ENCODE measurements around the gene CAVIN2.
"Not testable (repeated sequence)": the region's sequence is repeated elsewhere in the genome, so short reads cannot be mapped to it uniquely, and the experiment has no call there.

The CAVIN2 gene

GRCh38 chr2:191800874-191801273 is 46.0 kb downstream of the CAVIN2 start:
- DNase-seq (ENCODE audit: low read depth in 2 of 2): no peak

GRCh38 chr2:191799526-191799925 is 47.4 kb downstream of the CAVIN2 start:
- DNase-seq (ENCODE audit: low read depth in 2 of 2): no peak

GRCh38 chr2:191797942-191798876 is 48.7 kb downstream of the CAVIN2 start:
- DNase-seq (ENCODE audit: low read depth in 2 of 2): no peak

- DNase-seq (ENCODE audit: low read depth in 2 of 2): no peak
Observed at GRCh38 chr2:191797500-191797899, 49.4 kb downstream of the CAVIN2 start.

GRCh38 chr2:191795715-191796114 is 51.2 kb downstream of the CAVIN2 start:
- DNase-seq (ENCODE audit: low read depth in 2 of 2): no peak

- DNase-seq (ENCODE audit: low read depth in 2 of 2): no peak
Observed at GRCh38 chr2:191791953-191792560, 54.8 kb downstream of the CAVIN2 start.

- DNase-seq (ENCODE audit: low read depth in 2 of 2): no peak
Observed at GRCh38 chr2:191790737-191791136, 56.2 kb downstream of the CAVIN2 start.

GRCh38 chr2:191789796-191790195 is 57.1 kb downstream of the CAVIN2 start:
- DNase-seq (ENCODE audit: low read depth in 2 of 2): no peak

- DNase-seq (ENCODE audit: low read depth in 2 of 2): no peak
Observed at GRCh38 chr2:191786694-191787093, 60.2 kb downstream of the CAVIN2 start.

GRCh38 chr2:191785651-191786050 is 61.2 kb downstream of the CAVIN2 start:
- DNase-seq (ENCODE audit: low read depth in 2 of 2): not testable (repeated sequence)
